Endothelial cell of umbilical vein (primary cell): Measurements from ENCODE around the gene DENND1A. TPM values are rescaled to one million over a fixed set of nuclear protein-coding genes. Genes with fewer than 3 reads are reported as not detected.

Experiments used
- BruUV-seq: library from RNA; stranded (reverse); fragments of 400-500 nt; replicated peaks from 2 replicates; lab custom pipeline; 2021; lab: Mats Ljungman, UMichigan
- CTCF ChIA-PET: fragments of 300-600, 350-600 bp; sonication (Branson Sonifier 250); formaldehyde crosslinking; loops from one replicate; lab custom pipeline; 2021; ENCODE audit warnings: antibody characterized with exemption, inconsistent platforms; lab: Charles Lee
- POLR2A ChIA-PET: fragments of 300-600, 350-600 bp; sonication (Branson Sonifier 250); formaldehyde crosslinking; loops from one replicate; lab custom pipeline; 2021; ENCODE audit warnings: antibody characterized with exemption, inconsistent platforms; lab: Charles Lee
- DNase-seq: peaks from one replicate; pipeline ENCODE4 v3.0.0-alpha.2; 2011; ENCODE audit warnings: low read depth, low spot score
- FAIRE-seq: peaks from 2 replicates; lab custom pipeline; 2011; peaks lifted over from hg19 to GRCh38; lab: Jason Lieb, UNC
- H2AFZ ChIP-seq: 2 replicates; pipeline ENCODE4 v1.6.0; 2012; ENCODE audit warnings: low read depth, low read length, control low read depth, inconsistent platforms
- H3K27ac ChIP-seq: 2 replicates; pipeline ENCODE4 v1.5.1; 2011; ENCODE audit warnings: low read depth, mild to moderate bottlenecking, control low read depth, low read length, moderate library complexity; ENCODE audit not compliant: insufficient read depth
- H3K27me3 ChIP-seq, 2 experiments: 2 replicates each; pipeline versions ENCODE4 v1.6.0 to v1.6.1; 2011; ENCODE audit warnings: low read length in 2 of 2, mixed read lengths in 1 of 2; ENCODE audit not compliant: control insufficient read depth in 2 of 2, insufficient read depth in 2 of 2
- H3K36me3 ChIP-seq, 2 experiments: 2 replicates in 1 of 2; 3 replicates in 1 of 2; pipeline ENCODE4 v1.5.1; 2011; ENCODE audit warnings: low read length in 2 of 2, mild to moderate bottlenecking in 1 of 2, moderate library complexity in 1 of 2; ENCODE audit not compliant: control insufficient read depth in 2 of 2, insufficient read depth in 2 of 2; ENCODE audit errors: extremely low read depth in 1 of 2
- H3K4me1 ChIP-seq: 3 replicates; pipeline ENCODE4 v1.5.1; 2011; ENCODE audit warnings: mild to moderate bottlenecking, low read length; ENCODE audit not compliant: control insufficient read depth, insufficient read depth; ENCODE audit errors: extremely low read depth
- H3K4me2 ChIP-seq: 2 replicates; pipeline ENCODE4 v1.6.1; 2011; ENCODE audit warnings: low read length, control low read depth, mixed read lengths; ENCODE audit not compliant: insufficient read depth
- H3K4me3 ChIP-seq, 3 experiments: fragments of 200-600 bp in 1 of 3; sonication (generic), shearing (Covaris generic) in 1 of 3; replicated peaks in 1 of 3; 2 replicates each; pipeline ENCODE4 v1.5.1; 2011 to 2016; ENCODE audit warnings: control low read depth in 3 of 3, low read length in 3 of 3, mild to moderate bottlenecking in 2 of 3, inconsistent platforms in 1 of 3, low read depth in 1 of 3, moderate library complexity in 1 of 3; ENCODE audit not compliant: insufficient read depth in 1 of 3
- H3K79me2 ChIP-seq: 2 replicates; pipeline ENCODE4 v1.6.0; 2012; ENCODE audit warnings: low read length, inconsistent platforms; ENCODE audit not compliant: control insufficient read depth, insufficient read depth
- H3K9ac ChIP-seq: replicated peaks from 2 replicates; pipeline ENCODE3; 2011; ENCODE audit warnings: low read length, control low read depth; ENCODE audit not compliant: insufficient read depth; ENCODE audit errors: extremely low read depth
- H3K9me1 ChIP-seq: replicated peaks from 3 replicates; pipeline ENCODE4 v1.6.0; 2011; ENCODE audit warnings: mild to moderate bottlenecking, low read length; ENCODE audit not compliant: control insufficient read depth, insufficient read depth; ENCODE audit errors: extremely low read depth
- H3K9me3 ChIP-seq: replicated peaks from 2 replicates; pipeline ENCODE4 v1.5.1; 2012; ENCODE audit warnings: low read length, inconsistent platforms; ENCODE audit not compliant: control insufficient read depth, insufficient read depth
- H4K20me1 ChIP-seq: replicated peaks from 2 replicates; pipeline ENCODE3; 2011; ENCODE audit warnings: mild to moderate bottlenecking, low read length; ENCODE audit not compliant: control insufficient read depth, insufficient read depth; ENCODE audit errors: extremely low read depth
- EZH2 ChIP-seq: IDR thresholded peaks from 2 replicates; pipeline ENCODE4 v1.6.1; 2012; ENCODE audit warnings: borderline replicate concordance, low read depth, mild to moderate bottlenecking, moderate library complexity, low read length, inconsistent platforms; ENCODE audit not compliant: severe bottlenecking
- FOS ChIP-seq: IDR thresholded peaks from 2 replicates; pipeline ENCODE4 v1.6.1; 2011; ENCODE audit warnings: mild to moderate bottlenecking, low read length, moderate library complexity, borderline replicate concordance; ENCODE audit not compliant: insufficient read depth
- GATA2 ChIP-seq: IDR thresholded peaks from 2 replicates; pipeline ENCODE4 v1.7.0; 2011; ENCODE audit warnings: low read depth, mild to moderate bottlenecking, moderate library complexity, mixed read lengths, low read length; ENCODE audit not compliant: insufficient read length, insufficient read depth
- JUN ChIP-seq: IDR thresholded peaks from 2 replicates; pipeline ENCODE4 v1.6.1; 2011; ENCODE audit warnings: borderline replicate concordance, low read depth; ENCODE audit not compliant: insufficient read length, insufficient read depth
- MYC ChIP-seq: IDR thresholded peaks from one replicate; pipeline ENCODE4 v1.6.1; 2011; ENCODE audit warnings: mild to moderate bottlenecking, low read depth, low read length
- POLR2A ChIP-seq: IDR thresholded peaks from 2 replicates; pipeline ENCODE4 v1.6.1; 2012; ENCODE audit warnings: low read depth, mild to moderate bottlenecking, control low read depth, low read length
- POLR2AphosphoS5 ChIP-seq: IDR thresholded peaks from 2 replicates; pipeline ENCODE4 v1.6.1; 2012; ENCODE audit warnings: low read depth, mild to moderate bottlenecking, control low read depth, low read length, moderate library complexity; ENCODE audit not compliant: insufficient read depth
- dilution Hi-C: fragments of 300-500 bp; cut with MboI; formaldehyde crosslinking; loops from one replicate; pipeline ENCODE4 v1.15.0; 2019; ENCODE audit warnings: low sequenced_read_pairs; ENCODE audit not compliant: extremely low pct_ligation_motif_present
- intact Hi-C: fragments of 100-400 bp; cut with micrococcal nuclease; formaldehyde crosslinking; loops from one replicate; pipeline ENCODE4 v1.10.0; 2022
- polyA plus RNA-seq, 4 experiments: library from polyadenylated mRNA; depleted of rRNA in 3 of 4; stranded (reverse) in 3 of 4; unstranded in 1 of 4; fragments of >200 nt; gene quantifications; 2 replicates each; pipeline versions ENCODE4 v1.2.1 to v1.2.3, GENCODE V29; 2011 to 2012; ENCODE audit warnings: missing spikeins in 1 of 4
- total RNA-seq: library from RNA; stranded (reverse); gene quantifications from 2 replicates; pipeline ENCODE4 v1.2.3, GENCODE V29; 2021
- TF ChIP-seq, protein P1 (sequence below): IDR thresholded peaks from 2 replicates; pipeline ENCODE4 v1.6.1; 2011; ENCODE audit not compliant: insufficient read depth, insufficient read length
- TF ChIP-seq, protein P2 (sequence below), 2 donors: IDR thresholded peaks; 1 replicate in 1 of 2; 2 replicates in 1 of 2; pipeline ENCODE4 v1.5.1; 2011; ENCODE audit warnings: low read length in 2 of 2, mild to moderate bottlenecking in 2 of 2, moderate library complexity in 2 of 2, control low read depth in 1 of 2, inconsistent platforms in 1 of 2, low read depth in 1 of 2; ENCODE audit not compliant: insufficient read depth in 1 of 2; ENCODE audit errors: extremely low read depth in 1 of 2

Gene DENND1A
- total and polyA plus RNA-seq, 2 donors (not counting 3 experiments of a cell fraction or from before 2014, with no cell fraction given): 18.5 to 24.5 TPM

DNA sequence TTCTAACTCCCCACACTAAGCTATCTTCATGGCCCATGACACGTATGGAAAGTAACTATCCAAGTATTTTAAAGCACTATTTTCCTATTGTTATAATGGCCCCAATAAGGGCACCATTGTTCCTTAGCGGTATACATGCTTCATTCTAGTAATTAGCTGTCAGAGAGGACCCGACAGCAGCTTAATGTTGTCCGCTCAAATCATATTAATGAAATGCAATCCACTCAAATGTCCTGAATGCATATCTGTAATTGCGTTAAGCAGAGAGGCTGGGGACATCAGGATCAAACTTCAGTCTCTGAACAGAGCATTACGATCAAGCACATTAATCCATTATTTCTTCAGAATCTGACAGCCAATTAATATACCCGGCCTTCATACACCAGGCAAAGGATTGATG is 434.2 kb downstream of the DENND1A start:
- dilution Hi-C loops (no loop called here), intact Hi-C loops (no loop called here)
- Histone ChIP-seq H3K9me1 (no peaks in the 10 kb centered on the region), H4K20me1 (no peaks in the 10 kb centered on the region), H3K9me3 (no peaks in the 10 kb centered on the region), H3K27me3 (no peaks in the 10 kb centered on the region), H3K4me1 (no peaks in the 10 kb centered on the region), H3K27ac (no peak overlapping the region), H3K79me2 (no peaks in the 10 kb centered on the region), H3K4me3 (no peak overlapping the region), H2AFZ (no peak overlapping the region), H3K4me2 (no peak overlapping the region), H3K36me3 (no peaks in the 10 kb centered on the region), H3K9ac (no peak overlapping the region)
- ChIA-PET POLR2A (no interaction called here), CTCF (no interaction called here)
- no peak for TF ChIP-seq POLR2A
- no peak for TF ChIP-seq FOS
- TF ChIP-seq EZH2: no peak
- TF ChIP-seq GATA2: no peak
- TF ChIP-seq, protein P1, sequence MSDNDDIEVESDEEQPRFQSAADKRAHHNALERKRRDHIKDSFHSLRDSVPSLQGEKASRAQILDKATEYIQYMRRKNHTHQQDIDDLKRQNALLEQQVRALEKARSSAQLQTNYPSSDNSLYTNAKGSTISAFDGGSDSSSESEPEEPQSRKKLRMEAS: no peak
- TF ChIP-seq POLR2AphosphoS5: no peak
- TF ChIP-seq MYC: no peak
- TF ChIP-seq, protein P2, sequence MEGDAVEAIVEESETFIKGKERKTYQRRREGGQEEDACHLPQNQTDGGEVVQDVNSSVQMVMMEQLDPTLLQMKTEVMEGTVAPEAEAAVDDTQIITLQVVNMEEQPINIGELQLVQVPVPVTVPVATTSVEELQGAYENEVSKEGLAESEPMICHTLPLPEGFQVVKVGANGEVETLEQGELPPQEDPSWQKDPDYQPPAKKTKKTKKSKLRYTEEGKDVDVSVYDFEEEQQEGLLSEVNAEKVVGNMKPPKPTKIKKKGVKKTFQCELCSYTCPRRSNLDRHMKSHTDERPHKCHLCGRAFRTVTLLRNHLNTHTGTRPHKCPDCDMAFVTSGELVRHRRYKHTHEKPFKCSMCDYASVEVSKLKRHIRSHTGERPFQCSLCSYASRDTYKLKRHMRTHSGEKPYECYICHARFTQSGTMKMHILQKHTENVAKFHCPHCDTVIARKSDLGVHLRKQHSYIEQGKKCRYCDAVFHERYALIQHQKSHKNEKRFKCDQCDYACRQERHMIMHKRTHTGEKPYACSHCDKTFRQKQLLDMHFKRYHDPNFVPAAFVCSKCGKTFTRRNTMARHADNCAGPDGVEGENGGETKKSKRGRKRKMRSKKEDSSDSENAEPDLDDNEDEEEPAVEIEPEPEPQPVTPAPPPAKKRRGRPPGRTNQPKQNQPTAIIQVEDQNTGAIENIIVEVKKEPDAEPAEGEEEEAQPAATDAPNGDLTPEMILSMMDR (IDR thresholded peaks at IDR 0.05; ENCODE audit: extremely low read depth in 1 of 2, insufficient read depth in 1 of 2, low read depth in 1 of 2, low read length in 2 of 2): no peak
- no peak for TF ChIP-seq JUN
- no peak for DNase-seq
- no TSS peak for BruUV-seq
- FAIRE-seq: no peak
